Fibroblast of mammary gland (primary cell): Measurements from ENCODE around the gene AFG1L.

Experiments
- DNase-seq: peaks from one replicate; pipeline ENCODE4 v3.0.0-alpha.2; 2010; ENCODE audit warnings: low read depth
- H3K4me3 ChIP-seq: 2 replicates; pipeline ENCODE4 v1.5.1; 2011; ENCODE audit warnings: low read depth, mild to moderate bottlenecking, low read length, moderate library complexity; ENCODE audit not compliant: control insufficient read depth
- TF ChIP-seq, protein P1 (sequence below): conservative IDR thresholded peaks from 2 replicates; pipeline ENCODE4 v1.5.1; 2011; ENCODE audit warnings: low read depth, low read length, inconsistent platforms; ENCODE audit not compliant: control insufficient read depth, insufficient read depth

Gene AFG1L

DNA sequence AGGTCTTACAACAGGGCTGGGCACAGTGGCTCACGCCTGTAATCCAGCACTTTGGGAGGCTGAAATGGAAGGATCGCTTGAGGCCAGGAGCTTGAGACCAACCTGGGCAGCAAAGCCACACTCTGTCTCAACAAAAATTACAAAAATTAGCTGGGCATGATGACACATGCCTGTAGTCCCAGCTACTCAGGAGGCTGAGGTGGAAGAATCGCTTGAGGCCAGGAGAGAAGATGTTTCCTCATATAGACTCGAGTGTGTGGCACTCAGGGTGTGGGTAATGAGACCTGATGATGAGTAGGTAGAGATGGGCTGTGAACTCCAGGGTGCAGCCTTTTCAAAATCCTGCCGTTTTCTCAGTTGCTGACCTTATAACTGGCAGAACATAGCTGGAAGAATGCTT, 140.5 kb downstream of the AFG1L start:
- no peak overlapping the region for H3K4me3 ChIP-seq
- no peak for DNase-seq
- TF ChIP-seq, protein P1, sequence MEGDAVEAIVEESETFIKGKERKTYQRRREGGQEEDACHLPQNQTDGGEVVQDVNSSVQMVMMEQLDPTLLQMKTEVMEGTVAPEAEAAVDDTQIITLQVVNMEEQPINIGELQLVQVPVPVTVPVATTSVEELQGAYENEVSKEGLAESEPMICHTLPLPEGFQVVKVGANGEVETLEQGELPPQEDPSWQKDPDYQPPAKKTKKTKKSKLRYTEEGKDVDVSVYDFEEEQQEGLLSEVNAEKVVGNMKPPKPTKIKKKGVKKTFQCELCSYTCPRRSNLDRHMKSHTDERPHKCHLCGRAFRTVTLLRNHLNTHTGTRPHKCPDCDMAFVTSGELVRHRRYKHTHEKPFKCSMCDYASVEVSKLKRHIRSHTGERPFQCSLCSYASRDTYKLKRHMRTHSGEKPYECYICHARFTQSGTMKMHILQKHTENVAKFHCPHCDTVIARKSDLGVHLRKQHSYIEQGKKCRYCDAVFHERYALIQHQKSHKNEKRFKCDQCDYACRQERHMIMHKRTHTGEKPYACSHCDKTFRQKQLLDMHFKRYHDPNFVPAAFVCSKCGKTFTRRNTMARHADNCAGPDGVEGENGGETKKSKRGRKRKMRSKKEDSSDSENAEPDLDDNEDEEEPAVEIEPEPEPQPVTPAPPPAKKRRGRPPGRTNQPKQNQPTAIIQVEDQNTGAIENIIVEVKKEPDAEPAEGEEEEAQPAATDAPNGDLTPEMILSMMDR = no peak

DNA sequence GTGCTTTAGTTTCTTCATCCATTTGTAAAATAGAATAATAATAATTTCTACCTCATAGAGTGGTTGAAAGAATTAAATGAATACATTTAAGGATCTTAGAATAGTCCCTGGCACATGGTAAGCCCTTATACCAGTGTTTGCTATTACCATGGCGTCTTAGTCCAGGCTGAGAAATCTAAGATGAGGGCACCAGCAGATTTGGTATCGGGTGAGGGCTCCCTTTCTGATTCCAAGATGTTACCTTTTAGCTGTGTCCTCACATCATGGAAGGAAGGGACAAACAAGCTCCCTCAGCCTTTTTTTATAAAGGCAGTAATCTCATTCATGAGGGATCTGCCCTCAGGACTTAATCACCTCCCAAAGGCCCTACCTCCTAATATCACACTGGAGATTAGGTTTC, 141.9 kb downstream of the AFG1L start:
- H3K4me3 ChIP-seq = no peak overlapping the region
- TF ChIP-seq, protein P1 = no peak
- DNase-seq = no peak

DNA sequence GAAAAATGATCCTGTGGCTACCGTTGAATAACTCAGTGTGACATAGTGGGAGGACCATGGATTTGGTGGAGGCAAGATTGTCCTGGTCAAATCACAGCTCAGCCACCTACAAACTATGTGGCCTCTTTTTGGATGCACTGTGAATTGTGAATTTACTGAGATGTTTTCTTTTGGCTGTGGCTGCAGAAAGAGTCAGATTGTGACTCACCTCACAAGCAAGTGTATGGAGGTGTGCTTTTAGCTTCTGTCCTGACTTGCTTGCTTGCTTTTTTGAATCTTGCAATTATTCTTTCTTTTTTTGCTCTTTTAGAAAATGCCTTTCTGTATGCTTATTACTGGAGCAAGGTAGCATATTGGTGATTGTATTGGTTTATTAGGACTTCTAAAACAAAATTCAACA, 143.0 kb downstream of the AFG1L start:
- no peak overlapping the region for H3K4me3 ChIP-seq
- TF ChIP-seq, protein P1 = no peak
- DNase-seq = peak; percentile 8

DNA sequence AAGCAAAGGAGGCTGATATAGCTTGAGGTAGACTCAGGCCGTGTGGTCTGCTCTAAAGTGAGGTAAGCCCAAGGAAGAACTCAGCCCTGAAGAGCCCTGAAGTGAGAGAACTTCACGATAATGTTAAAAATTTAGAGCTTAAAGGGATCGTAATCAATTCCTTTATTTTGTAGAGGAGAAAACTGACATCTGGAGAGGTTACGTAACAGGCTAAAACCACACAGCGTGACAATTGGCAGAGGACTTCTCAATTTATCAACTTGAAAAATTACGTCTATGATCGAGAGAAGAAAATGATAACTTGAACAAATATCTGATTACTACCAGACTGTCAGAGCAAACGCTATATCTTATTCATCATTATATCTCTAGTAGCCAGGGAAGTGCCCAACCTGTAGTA, 144.1 kb downstream of the AFG1L start:
- no peak overlapping the region for H3K4me3 ChIP-seq
- TF ChIP-seq, protein P1 = no peak
- DNase-seq = peak; percentile 53

DNA sequence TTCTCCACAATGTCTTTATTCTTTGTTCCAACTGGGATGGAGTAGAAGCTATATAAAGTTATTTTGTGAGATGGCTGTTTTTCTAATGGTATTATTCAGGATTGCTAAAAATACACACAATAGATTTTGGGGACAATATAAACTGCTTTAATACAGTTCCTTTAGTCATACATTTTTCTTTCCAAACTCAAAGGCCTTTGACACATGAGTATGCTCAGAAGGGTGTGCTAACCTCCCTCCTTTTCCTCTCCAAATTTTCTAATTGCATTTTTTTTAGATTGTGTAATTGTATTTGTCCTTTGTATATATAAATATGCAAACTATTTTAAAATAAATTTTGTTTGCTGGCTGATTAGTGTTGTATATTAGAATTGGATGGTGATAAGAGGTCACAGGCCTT, 146.3 kb downstream of the AFG1L start:
- no peak for DNase-seq
- TF ChIP-seq, protein P1 = no peak
- no peak overlapping the region for H3K4me3 ChIP-seq

DNA sequence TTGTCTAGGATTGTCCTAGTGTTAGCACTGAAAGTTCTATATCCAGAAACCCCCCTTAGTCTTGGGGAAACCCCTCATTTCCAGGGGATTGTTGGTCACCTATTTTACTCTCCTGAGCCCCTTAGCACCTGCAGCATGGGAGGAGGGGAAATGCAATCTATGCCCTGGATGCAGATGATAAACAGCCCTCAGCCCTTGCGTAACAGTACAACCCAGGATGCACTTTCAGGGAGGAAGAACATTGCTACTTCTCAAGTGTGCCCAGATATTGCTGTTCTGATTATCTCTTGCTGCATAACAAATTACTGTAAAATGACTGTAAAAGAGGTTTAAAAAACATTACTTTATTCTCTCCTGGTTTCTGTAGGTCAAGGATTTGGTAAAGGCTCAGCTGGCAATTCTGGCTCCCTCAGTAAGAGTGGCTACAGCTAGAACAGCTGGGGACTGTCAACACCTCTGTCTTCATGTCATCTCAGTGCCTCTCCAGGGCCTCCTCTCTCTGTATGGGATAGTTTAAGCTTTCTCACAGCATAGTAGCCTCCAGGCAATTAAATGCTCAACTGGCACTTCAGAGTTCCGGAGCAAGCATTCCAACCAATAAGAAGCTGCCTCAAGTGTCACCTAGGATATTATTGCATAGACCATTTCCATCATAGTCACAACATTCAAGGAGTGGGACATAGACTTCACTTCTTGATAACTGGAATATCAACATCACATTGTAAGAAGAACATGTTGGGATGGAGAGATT, 148.1 kb downstream of the AFG1L start:
- no peak overlapping the region for H3K4me3 ChIP-seq
- DNase-seq = no peak
- TF ChIP-seq, protein P1 = no peak
